HEK293 (cell line): ENCODE results near the gene LAG3.

Experiments
- CTCF ChIA-PET: fragments of 350-600 bp; formaldehyde crosslinking; extraction: SDS; loops from one replicate; lab custom pipeline; 2021; ENCODE audit warnings: antibody characterized with exemption; lab: Yijun Ruan, JAX
- POLR2A ChIA-PET: fragments of 300-600 bp; formaldehyde crosslinking; extraction: SDS; loops from one replicate; lab custom pipeline; 2020; ENCODE audit warnings: antibody characterized with exemption, inconsistent platforms; lab: Yijun Ruan, JAX
- H3K27ac ChIP-seq: fragments of 200-500 bp; sonication (Bioruptor generic); 2 replicates; pipeline ENCODE4 v1.5.1; 2014; ENCODE audit warnings: low read depth, low read length, control low read depth, inconsistent platforms; ENCODE audit errors: extremely low read depth
- H3K36me3 ChIP-seq, 2 experiments: fragments of 200-500 bp in 1 of 2; sonication (Bioruptor generic) in 1 of 2; 1 replicate in 1 of 2; 2 replicates in 1 of 2; pipeline ENCODE4 v1.5.1; 2014 to 2017; ENCODE audit warnings: inconsistent platforms in 2 of 2, low read length in 2 of 2; ENCODE audit not compliant: control insufficient read depth in 2 of 2, insufficient read depth in 1 of 2
- H3K4me1 ChIP-seq: fragments of 200-500 bp; sonication (Bioruptor generic); 2 replicates; pipeline ENCODE4 v1.5.1; 2014; ENCODE audit warnings: mild to moderate bottlenecking, low read length, inconsistent platforms; ENCODE audit not compliant: control insufficient read depth, insufficient read depth
- H3K4me3 ChIP-seq: 2 replicates; pipeline ENCODE4 v1.5.1; 2011; ENCODE audit warnings: low read depth, mild to moderate bottlenecking, control low read depth, low read length, moderate library complexity
- H3K9me3 ChIP-seq: fragments of 200-500 bp; sonication (Bioruptor generic); 2 replicates; pipeline ENCODE4 v1.5.1; 2014; ENCODE audit warnings: low read depth, low read length, inconsistent platforms; ENCODE audit not compliant: control insufficient read depth, insufficient read depth
- GLIS1 ChIP-seq: fragments of 450-650 bp; formaldehyde crosslinking; IDR thresholded peaks from 2 replicates; pipeline ENCODE4 v1.5.1; 2016; ENCODE audit warnings: missing biosample characterization, missing genetic modification characterization
- KLF16 ChIP-seq: fragments of 450-650 bp; formaldehyde crosslinking; IDR thresholded peaks from 2 replicates; pipeline ENCODE4 v1.5.1; 2017; ENCODE audit warnings: missing biosample characterization, missing genetic modification characterization
- MEIS1 ChIP-seq: sonication (generic); formaldehyde crosslinking; IDR thresholded peaks from 2 replicates; pipeline ENCODE4 v1.8.1; 2022; ENCODE audit warnings: missing genetic modification reagents, mild to moderate bottlenecking, borderline replicate concordance
- MZF1 ChIP-seq: fragments of 450-650 bp; formaldehyde crosslinking; IDR thresholded peaks from 2 replicates; pipeline ENCODE4 v1.5.1; 2017; ENCODE audit warnings: missing biosample characterization, missing genetic modification characterization, borderline replicate concordance
- ZNF157 ChIP-seq: fragments of 450-650 bp; formaldehyde crosslinking; IDR thresholded peaks from 2 replicates; pipeline ENCODE4 v1.5.1; 2016; ENCODE audit warnings: missing biosample characterization, missing genetic modification characterization
- ZNF23 ChIP-seq: fragments of 450-650 bp; formaldehyde crosslinking; IDR thresholded peaks from 2 replicates; pipeline ENCODE4 v1.5.1; 2016; ENCODE audit warnings: missing biosample characterization, missing genetic modification characterization, borderline replicate concordance
- ZNF266 ChIP-seq: fragments of 450-650 bp; formaldehyde crosslinking; IDR thresholded peaks from 2 replicates; pipeline ENCODE4 v1.5.1; 2016; ENCODE audit warnings: missing biosample characterization, missing genetic modification characterization, low read depth
- ZNF341 ChIP-seq: fragments of 450-650 bp; formaldehyde crosslinking; IDR thresholded peaks from 2 replicates; pipeline ENCODE4; 2016; ENCODE audit warnings: low read depth, missing biosample characterization, missing genetic modification characterization
- ZNF433 ChIP-seq: fragments of 450-650 bp; formaldehyde crosslinking; IDR thresholded peaks from 2 replicates; pipeline ENCODE4 v1.5.1; 2016; ENCODE audit warnings: missing biosample characterization, missing genetic modification characterization, low read depth
- ZNF548 ChIP-seq: fragments of 450-650 bp; formaldehyde crosslinking; IDR thresholded peaks from 2 replicates; pipeline ENCODE4 v1.5.1; 2016; ENCODE audit warnings: missing biosample characterization, missing genetic modification characterization
- ZNF670 ChIP-seq: fragments of 450-650 bp; formaldehyde crosslinking; IDR thresholded peaks from 2 replicates; pipeline ENCODE4 v1.5.1; 2016; ENCODE audit warnings: missing biosample characterization, missing genetic modification characterization, low read depth
- ZNF747 ChIP-seq: fragments of 450-650 bp; formaldehyde crosslinking; IDR thresholded peaks from 2 replicates; pipeline ENCODE4 v1.5.1; 2016; ENCODE audit warnings: missing biosample characterization, missing genetic modification characterization
- ZNF837 ChIP-seq: fragments of 450-650 bp; formaldehyde crosslinking; IDR thresholded peaks from 2 replicates; pipeline ENCODE4 v1.5.1; 2016; ENCODE audit warnings: missing biosample characterization, missing genetic modification characterization
- ZSCAN30 ChIP-seq: fragments of 450-650 bp; IDR thresholded peaks from 2 replicates; pipeline ENCODE4 v1.5.1; 2018; ENCODE audit warnings: missing biosample characterization, mild to moderate bottlenecking, missing genetic modification characterization, moderate library complexity
- TF ChIP-seq, protein P1 (sequence below): fragments of 450-650 bp; formaldehyde crosslinking; IDR thresholded peaks from 2 replicates; pipeline ENCODE4 v1.5.1; 2016; ENCODE audit warnings: missing biosample characterization, missing genetic modification characterization
- TF ChIP-seq, protein P2 (sequence below): fragments of 450-650 bp; formaldehyde crosslinking; conservative IDR thresholded peaks from 2 replicates; pipeline ENCODE4 v1.5.1; 2016; ENCODE audit warnings: low read depth, missing biosample characterization, missing genetic modification characterization
- TF ChIP-seq, protein P3 (sequence below): fragments of 450-650 bp; formaldehyde crosslinking; IDR thresholded peaks from 2 replicates; pipeline ENCODE4 v1.5.0; 2017; ENCODE audit warnings: missing biosample characterization, missing genetic modification characterization, borderline replicate concordance

The LAG3 gene

DNA sequence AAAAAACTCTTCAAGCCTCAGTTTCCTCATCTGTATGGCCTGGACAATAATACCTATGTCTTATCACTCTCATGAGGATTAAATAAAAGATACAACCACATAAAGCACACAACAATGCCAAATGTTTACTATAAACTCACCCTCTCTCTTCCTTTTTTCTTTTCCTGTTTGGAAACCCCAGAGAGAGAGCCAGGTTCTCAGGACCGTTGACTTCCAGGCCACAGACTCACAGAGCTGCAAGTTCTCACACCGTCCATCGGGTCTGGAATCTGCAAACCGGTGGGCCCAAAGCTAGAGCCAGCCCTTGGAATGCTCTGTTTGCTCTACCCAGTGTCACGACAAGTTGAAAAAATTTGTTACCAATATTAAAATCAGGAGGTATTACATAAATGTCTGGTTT, 12.4 kb downstream of the LAG3 start:
- no peaks in the 10 kb centered on the region for H3K9me3 ChIP-seq
- no peak for TF ChIP-seq ZNF747 (tag by site-specific recombination)
- TF ChIP-seq KLF16 (tag by site-specific recombination), result no peak
- TF ChIP-seq ZNF837 (tag by site-specific recombination), result no peak
- POLR2A ChIA-PET, result no interaction called here
- CTCF ChIA-PET, result interaction anchor here (0.7 to 8.3 kb wide), 3 partner anchors 32 to 52 kb away, joined by 3 to 70 read pairs (median 8); partner anchors contain the start of gene MLF2
- no peak overlapping the region for H3K4me3 ChIP-seq
- H3K27ac ChIP-seq, result no peak overlapping the region
- H3K4me1 ChIP-seq, result no peaks in the 10 kb centered on the region
- no peaks in the 10 kb centered on the region for H3K36me3 ChIP-seq

DNA sequence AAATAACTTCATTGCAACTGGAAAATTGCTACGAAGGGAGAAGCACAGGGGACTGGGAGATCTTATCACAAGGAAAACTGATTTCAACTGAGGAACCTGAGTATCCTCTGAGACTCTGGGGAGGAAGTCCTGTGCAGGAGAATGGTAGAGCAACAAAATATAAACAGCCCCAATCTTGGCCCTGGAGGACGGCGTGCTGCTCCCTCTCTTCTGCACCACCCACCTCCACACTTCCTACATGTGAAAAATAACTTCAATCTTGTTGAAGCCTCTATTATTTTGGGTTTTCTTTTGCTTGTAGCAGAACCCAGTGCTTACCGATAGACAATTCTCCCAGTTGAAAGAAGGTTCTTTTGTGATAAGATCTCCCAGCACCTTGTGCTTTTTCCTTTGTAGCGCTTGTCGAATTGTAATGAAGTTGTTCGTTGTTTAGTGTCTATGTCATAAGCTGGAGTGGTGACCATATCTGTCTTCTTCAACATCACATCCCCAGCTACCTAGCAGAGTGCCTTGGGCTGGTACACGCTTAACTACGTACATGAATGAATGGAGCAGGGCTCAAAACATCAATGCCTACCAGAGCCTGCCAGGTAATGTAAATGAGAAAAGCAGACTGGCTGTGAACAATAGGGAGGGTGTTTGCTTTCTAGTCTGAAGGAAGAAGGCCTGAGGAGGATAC, 14.2 kb downstream of the LAG3 start:
- ChIA-PET CTCF (interaction anchor here (8.3 kb wide), 1 partner anchor 34 kb away, joined by 70 read pairs; the partner anchor contains the start of gene MLF2), POLR2A (no interaction called here)
- no peak for TF ChIP-seq MEIS1
- no peak for TF ChIP-seq ZNF670 (tag by site-specific recombination)
- TF ChIP-seq ZNF548 (tag by site-specific recombination), result no peak
- peak; percentile 45 for TF ChIP-seq ZNF341 (tag by site-specific recombination)
- no peaks in the 10 kb centered on the region for H3K4me1 ChIP-seq
- H3K36me3 ChIP-seq, result no peaks in the 10 kb centered on the region
- H3K9me3 ChIP-seq, result no peaks in the 10 kb centered on the region
- no peak overlapping the region for H3K4me3 ChIP-seq
- no peak overlapping the region for H3K27ac ChIP-seq

DNA sequence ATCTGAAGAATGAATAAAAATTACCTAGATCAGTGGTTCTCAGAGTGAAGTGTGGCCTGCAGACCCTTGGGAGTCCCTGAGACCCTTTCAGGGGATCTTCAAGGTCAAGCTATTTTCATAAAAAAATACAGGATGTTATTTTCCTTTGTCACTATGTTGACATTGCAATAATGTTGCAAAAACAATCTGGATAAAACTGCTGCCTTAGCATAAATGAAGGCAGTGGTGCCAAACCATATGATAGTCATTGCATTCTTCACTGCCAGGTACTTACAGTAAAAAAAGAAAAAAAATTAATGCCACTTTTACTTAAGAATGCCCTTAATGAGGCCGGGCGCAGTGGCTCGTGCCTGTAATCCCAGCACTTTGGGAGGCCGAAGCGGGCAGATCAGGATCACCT, 15.0 kb downstream of the LAG3 start:
- Histone ChIP-seq H3K27ac (no peak overlapping the region), H3K9me3 (no peaks in the 10 kb centered on the region), H3K4me3 (no peak overlapping the region), H3K4me1 (no peaks in the 10 kb centered on the region), H3K36me3 (no peaks in the 10 kb centered on the region)
- ChIA-PET CTCF (interaction anchor here (8.3 kb wide), 1 partner anchor 34 kb away, joined by 70 read pairs; the partner anchor contains the start of gene MLF2), POLR2A (no interaction called here)
- TF ChIP-seq, protein P1, sequence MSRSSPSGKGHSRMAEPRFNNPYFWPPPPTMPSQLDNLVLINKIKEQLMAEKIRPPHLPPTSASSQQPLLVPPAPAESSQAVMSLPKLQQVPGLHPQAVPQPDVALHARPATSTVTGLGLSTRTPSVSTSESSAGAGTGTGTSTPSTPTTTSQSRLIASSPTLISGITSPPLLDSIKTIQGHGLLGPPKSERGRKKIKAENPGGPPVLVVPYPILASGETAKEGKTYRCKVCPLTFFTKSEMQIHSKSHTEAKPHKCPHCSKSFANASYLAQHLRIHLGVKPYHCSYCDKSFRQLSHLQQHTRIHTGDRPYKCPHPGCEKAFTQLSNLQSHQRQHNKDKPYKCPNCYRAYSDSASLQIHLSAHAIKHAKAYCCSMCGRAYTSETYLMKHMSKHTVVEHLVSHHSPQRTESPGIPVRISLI, result no peak
- TF ChIP-seq GLIS1 (no peak), ZNF23 (tag by site-specific recombination) (no peak)

DNA sequence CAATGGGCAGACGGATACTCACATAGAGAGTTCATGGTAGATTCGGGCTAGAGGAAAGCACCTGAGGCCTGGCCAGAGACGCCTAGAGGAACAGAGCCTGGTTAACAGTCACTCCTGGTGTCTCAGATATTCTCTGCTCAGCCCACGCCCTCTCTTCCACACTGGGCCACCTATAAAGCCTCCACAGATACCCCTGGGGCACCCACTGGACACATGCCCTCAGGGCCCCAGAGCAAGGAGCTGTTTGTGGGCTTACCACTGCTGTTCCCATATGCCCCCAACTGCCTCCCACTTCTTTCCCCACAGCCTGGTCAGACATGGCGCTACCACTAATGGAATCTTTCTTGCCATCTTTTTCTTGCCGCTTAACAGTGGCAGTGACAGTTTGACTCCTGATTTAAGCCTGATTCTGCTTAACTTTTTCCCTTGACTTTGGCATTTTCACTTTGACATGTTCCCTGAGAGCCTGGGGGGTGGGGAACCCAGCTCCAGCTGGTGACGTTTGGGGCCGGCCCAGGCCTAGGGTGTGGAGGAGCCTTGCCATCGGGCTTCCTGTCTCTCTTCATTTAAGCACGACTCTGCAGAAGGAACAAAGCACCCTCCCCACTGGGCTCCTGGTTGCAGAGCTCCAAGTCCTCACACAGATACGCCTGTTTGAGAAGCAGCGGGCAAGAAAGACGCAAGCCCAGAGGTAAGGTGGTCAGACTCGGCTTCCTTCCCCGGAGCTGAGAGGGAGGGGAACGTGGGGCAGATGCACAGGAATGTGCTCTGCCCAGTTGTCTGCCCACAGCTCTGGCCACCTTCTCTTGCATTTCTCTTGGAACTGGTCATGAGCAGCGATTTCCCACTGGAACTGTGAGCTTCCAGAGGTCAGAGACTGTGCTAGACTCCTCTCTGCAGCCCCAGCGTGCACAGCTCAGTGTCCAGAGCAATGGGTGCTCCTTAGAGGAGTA, 16.9 kb downstream of the LAG3 start, which contains the start of gene CD4:
Gene CD4 (plus strand): TSS at position 557 of the 953 bp plus-strand sequence. CDS start 10,611 bp downstream, outside the sequence.
- ChIA-PET POLR2A (interaction anchor here (1.0 kb wide), 1 partner anchor 36 kb away, joined by 4 read pairs; the partner anchor contains the start of gene MLF2), CTCF (interaction anchor here (0.6 to 1.6 kb wide), 6 partner anchors 9 to 319 kb away, joined by 3 to 4 read pairs (median 3); no protein-coding TSS in a partner anchor)
- H3K27ac ChIP-seq, result no peak within 1 kb of the TSS
- no peaks in the 10 kb centered on the region for H3K36me3 ChIP-seq
- H3K4me1 ChIP-seq, result no peaks in the 10 kb centered on the region
- no peaks in the 10 kb centered on the region for H3K9me3 ChIP-seq
- no peak within 1 kb of the TSS for H3K4me3 ChIP-seq
- TF ChIP-seq MZF1 (tag by site-specific recombination) (no peak), ZSCAN30 (tag by site-specific recombination) (no peak), ZNF157 (tag by site-specific recombination) (no peak), ZNF266 (tag by site-specific recombination) (no peak), ZNF433 (no peak)
- TF ChIP-seq, protein P2, sequence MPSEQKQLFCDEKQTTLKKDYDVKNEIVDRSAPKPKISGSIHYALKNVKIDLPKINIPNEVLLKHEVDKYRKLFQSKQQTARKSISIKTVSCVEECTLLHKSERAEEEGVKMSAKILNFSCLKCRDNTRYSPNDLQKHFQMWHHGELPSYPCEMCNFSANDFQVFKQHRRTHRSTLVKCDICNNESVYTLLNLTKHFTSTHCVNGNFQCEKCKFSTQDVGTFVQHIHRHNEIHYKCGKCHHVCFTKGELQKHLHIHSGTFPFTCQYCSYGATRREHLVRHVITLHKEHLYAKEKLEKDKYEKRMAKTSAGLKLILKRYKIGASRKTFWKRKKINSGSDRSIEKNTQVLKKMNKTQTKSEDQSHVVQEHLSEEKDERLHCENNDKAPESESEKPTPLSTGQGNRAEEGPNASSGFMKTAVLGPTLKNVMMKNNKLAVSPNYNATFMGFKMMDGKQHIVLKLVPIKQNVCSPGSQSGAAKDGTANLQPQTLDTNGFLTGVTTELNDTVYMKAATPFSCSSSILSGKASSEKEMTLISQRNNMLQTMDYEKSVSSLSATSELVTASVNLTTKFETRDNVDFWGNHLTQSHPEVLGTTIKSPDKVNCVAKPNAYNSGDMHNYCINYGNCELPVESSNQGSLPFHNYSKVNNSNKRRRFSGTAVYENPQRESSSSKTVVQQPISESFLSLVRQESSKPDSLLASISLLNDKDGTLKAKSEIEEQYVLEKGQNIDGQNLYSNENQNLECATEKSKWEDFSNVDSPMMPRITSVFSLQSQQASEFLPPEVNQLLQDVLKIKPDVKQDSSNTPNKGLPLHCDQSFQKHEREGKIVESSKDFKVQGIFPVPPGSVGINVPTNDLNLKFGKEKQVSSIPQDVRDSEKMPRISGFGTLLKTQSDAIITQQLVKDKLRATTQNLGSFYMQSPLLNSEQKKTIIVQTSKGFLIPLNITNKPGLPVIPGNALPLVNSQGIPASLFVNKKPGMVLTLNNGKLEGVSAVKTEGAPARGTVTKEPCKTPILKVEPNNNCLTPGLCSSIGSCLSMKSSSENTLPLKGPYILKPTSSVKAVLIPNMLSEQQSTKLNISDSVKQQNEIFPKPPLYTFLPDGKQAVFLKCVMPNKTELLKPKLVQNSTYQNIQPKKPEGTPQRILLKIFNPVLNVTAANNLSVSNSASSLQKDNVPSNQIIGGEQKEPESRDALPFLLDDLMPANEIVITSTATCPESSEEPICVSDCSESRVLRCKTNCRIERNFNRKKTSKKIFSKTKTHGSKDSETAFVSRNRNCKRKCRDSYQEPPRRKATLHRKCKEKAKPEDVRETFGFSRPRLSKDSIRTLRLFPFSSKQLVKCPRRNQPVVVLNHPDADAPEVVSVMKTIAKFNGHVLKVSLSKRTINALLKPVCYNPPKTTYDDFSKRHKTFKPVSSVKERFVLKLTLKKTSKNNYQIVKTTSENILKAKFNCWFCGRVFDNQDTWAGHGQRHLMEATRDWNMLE, result no peak
- TF ChIP-seq, protein P3, sequence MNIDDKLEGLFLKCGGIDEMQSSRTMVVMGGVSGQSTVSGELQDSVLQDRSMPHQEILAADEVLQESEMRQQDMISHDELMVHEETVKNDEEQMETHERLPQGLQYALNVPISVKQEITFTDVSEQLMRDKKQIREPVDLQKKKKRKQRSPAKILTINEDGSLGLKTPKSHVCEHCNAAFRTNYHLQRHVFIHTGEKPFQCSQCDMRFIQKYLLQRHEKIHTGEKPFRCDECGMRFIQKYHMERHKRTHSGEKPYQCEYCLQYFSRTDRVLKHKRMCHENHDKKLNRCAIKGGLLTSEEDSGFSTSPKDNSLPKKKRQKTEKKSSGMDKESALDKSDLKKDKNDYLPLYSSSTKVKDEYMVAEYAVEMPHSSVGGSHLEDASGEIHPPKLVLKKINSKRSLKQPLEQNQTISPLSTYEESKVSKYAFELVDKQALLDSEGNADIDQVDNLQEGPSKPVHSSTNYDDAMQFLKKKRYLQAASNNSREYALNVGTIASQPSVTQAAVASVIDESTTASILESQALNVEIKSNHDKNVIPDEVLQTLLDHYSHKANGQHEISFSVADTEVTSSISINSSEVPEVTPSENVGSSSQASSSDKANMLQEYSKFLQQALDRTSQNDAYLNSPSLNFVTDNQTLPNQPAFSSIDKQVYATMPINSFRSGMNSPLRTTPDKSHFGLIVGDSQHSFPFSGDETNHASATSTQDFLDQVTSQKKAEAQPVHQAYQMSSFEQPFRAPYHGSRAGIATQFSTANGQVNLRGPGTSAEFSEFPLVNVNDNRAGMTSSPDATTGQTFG (tag by site-specific recombination), result no peak
